Osteoblast (primary cell): ENCODE measurements around the gene RRAGC. TPM values are rescaled to one million over a fixed set of nuclear protein-coding genes. Genes with fewer than 3 reads are reported as not detected.

Source experiments
- DNase-seq: peaks from one replicate; pipeline ENCODE4 v3.0.0; 2011; ENCODE audit warnings: low spot score, mixed read lengths; ENCODE audit not compliant: insufficient read length; ENCODE audit errors: missing footprints
- H2AFZ ChIP-seq: 2 replicates; pipeline ENCODE4 v1.6.0; 2011; ENCODE audit warnings: mild to moderate bottlenecking, low read length
- H3K27ac ChIP-seq: 2 replicates; pipeline ENCODE4 v1.5.1; 2011; ENCODE audit warnings: mild to moderate bottlenecking, low read depth, low read length, moderate library complexity
- H3K27me3 ChIP-seq: 2 replicates; pipeline ENCODE4 v1.6.0; 2012; ENCODE audit warnings: mild to moderate bottlenecking, control low read depth, inconsistent platforms, low read length, moderate library complexity; ENCODE audit not compliant: insufficient read depth
- H3K36me3 ChIP-seq: 2 replicates; pipeline ENCODE4 v1.5.1; 2011; ENCODE audit warnings: mild to moderate bottlenecking, low read length, control low read depth, moderate library complexity; ENCODE audit not compliant: insufficient read depth
- H3K4me1 ChIP-seq: 2 replicates; pipeline ENCODE4 v1.5.1; 2011; ENCODE audit warnings: mild to moderate bottlenecking, low read length, control low read depth, moderate library complexity; ENCODE audit not compliant: insufficient read depth
- H3K4me2 ChIP-seq: 2 replicates; pipeline ENCODE4 v1.6.0; 2011; ENCODE audit warnings: mild to moderate bottlenecking, low read length; ENCODE audit not compliant: insufficient read depth
- H3K4me3 ChIP-seq: fragments of 200-600 bp; sonication (generic); 3 replicates; pipeline ENCODE4 v1.5.1; 2012; ENCODE audit warnings: mild to moderate bottlenecking, low read length, inconsistent platforms; ENCODE audit not compliant: insufficient read depth
- H3K79me2 ChIP-seq: 2 replicates; pipeline ENCODE4 v1.6.0; 2012; ENCODE audit warnings: mild to moderate bottlenecking, low read length, control low read depth, inconsistent platforms; ENCODE audit not compliant: insufficient read depth
- H3K9me3 ChIP-seq: 2 replicates; pipeline ENCODE4 v1.5.1; 2011; ENCODE audit warnings: low read depth, low read length, control low read depth
- H4K20me1 ChIP-seq: 2 replicates; pipeline ENCODE4 v1.6.0; 2012; ENCODE audit warnings: mild to moderate bottlenecking, low read length, control low read depth; ENCODE audit not compliant: insufficient read depth
- CTCF ChIP-seq: IDR thresholded peaks from 2 replicates; pipeline ENCODE4 v1.5.1; 2011; ENCODE audit warnings: mild to moderate bottlenecking, low read depth, low read length, moderate library complexity; ENCODE audit errors: extremely low read depth
- total RNA-seq: library from RNA; depleted of rRNA; stranded (reverse); fragments of >200 nt; gene quantifications from 2 replicates; pipeline ENCODE4 v1.2.3, GENCODE V29; 2012

Gene RRAGC
- total RNA-seq, 1 donor = 57.9 TPM

GRCh38 chr1:38834221-38834782, 25.3 kb downstream of the RRAGC start:
- no peak for DNase-seq
- Histone ChIP-seq H3K79me2 (peaks cover 3% of the 10 kb centered on the region), H3K27me3 (peaks cover 25% of the 10 kb centered on the region), H3K4me1 (no peaks in the 10 kb centered on the region), H3K4me2 (no peak overlapping the region), H3K9me3 (no peaks in the 10 kb centered on the region), H3K27ac (no peak overlapping the region), H2AFZ (no peak overlapping the region), H3K4me3 (no peak overlapping the region), H4K20me1 (no peaks in the 10 kb centered on the region), H3K36me3 (peaks cover 18% of the 10 kb centered on the region)
- no peak for TF ChIP-seq CTCF

GRCh38 chr1:38833146-38833545, 26.4 kb downstream of the RRAGC start:
- Histone ChIP-seq H3K4me1 (no peaks in the 10 kb centered on the region), H4K20me1 (no peaks in the 10 kb centered on the region), H3K27ac (no peak overlapping the region), H2AFZ (no peak overlapping the region), H3K36me3 (peaks cover 6% of the 10 kb centered on the region), H3K9me3 (no peaks in the 10 kb centered on the region), H3K79me2 (no peaks in the 10 kb centered on the region), H3K4me2 (no peak overlapping the region), H3K4me3 (no peak overlapping the region), H3K27me3 (peaks cover 31% of the 10 kb centered on the region)
- DNase-seq = no peak
- no peak for TF ChIP-seq CTCF

GRCh38 chr1:38832370-38832734, 27.2 kb downstream of the RRAGC start:
- H3K27ac ChIP-seq = no peak overlapping the region
- no peak for DNase-seq
- no peak overlapping the region for H3K4me3 ChIP-seq
- no peaks in the 10 kb centered on the region for H4K20me1 ChIP-seq
- no peak overlapping the region for H3K4me2 ChIP-seq
- H3K79me2 ChIP-seq = no peaks in the 10 kb centered on the region
- H3K27me3 ChIP-seq = peaks cover 32% of the 10 kb centered on the region
- H3K36me3 ChIP-seq = no peaks in the 10 kb centered on the region
- no peaks in the 10 kb centered on the region for H3K9me3 ChIP-seq
- no peaks in the 10 kb centered on the region for H3K4me1 ChIP-seq
- TF ChIP-seq CTCF = no peak
- no peak overlapping the region for H2AFZ ChIP-seq

- H3K4me3 ChIP-seq = no peak overlapping the region
- H3K27me3 ChIP-seq = peaks cover 37% of the 10 kb centered on the region
- TF ChIP-seq CTCF = no peak
- no peaks in the 10 kb centered on the region for H3K4me1 ChIP-seq
- no peak overlapping the region for H3K27ac ChIP-seq
- no peaks in the 10 kb centered on the region for H3K9me3 ChIP-seq
- H2AFZ ChIP-seq = no peak overlapping the region
- H3K79me2 ChIP-seq = no peaks in the 10 kb centered on the region
- no peak for DNase-seq
- H3K4me2 ChIP-seq = no peak overlapping the region
- no peaks in the 10 kb centered on the region for H3K36me3 ChIP-seq
- H4K20me1 ChIP-seq = no peaks in the 10 kb centered on the region
Observed at GRCh38 chr1:38831731-38832369, 27.7 kb downstream of the RRAGC start.
